PFSK-1 (cell line): Measurements from ENCODE around the gene RPS15.

ENCODE experiments used
- FOXP2 ChIP-seq: optimal IDR thresholded peaks from 2 replicates; pipeline ENCODE3; 2011; ENCODE audit warnings: borderline replicate concordance, control low read depth, inconsistent platforms; ENCODE audit not compliant: insufficient read depth; ENCODE audit errors: extremely low read length, extremely low read depth
- POLR2AphosphoS5 ChIP-seq: IDR thresholded peaks from 2 replicates; pipeline ENCODE4 v1.6.1; 2012; ENCODE audit warnings: low read depth, mild to moderate bottlenecking, control low read depth, low read length, moderate library complexity
- SIN3A ChIP-seq: IDR thresholded peaks from 2 replicates; pipeline ENCODE4 v1.6.1; 2012; ENCODE audit warnings: mild to moderate bottlenecking, low read length, moderate library complexity, borderline replicate concordance; ENCODE audit not compliant: insufficient read depth
- TAF1 ChIP-seq: IDR thresholded peaks from 2 replicates; pipeline ENCODE4 v1.6.1; 2012; ENCODE audit warnings: low read length, control low read depth, borderline replicate concordance; ENCODE audit not compliant: insufficient read depth
- TF ChIP-seq, protein P1 (sequence below), 2 experiments: IDR thresholded peaks; 2 replicates each; pipeline versions ENCODE4 v1.6.1 to v1.8.0; 2011 to 2012; ENCODE audit warnings: low read depth in 2 of 2, low read length in 2 of 2, control low read depth in 1 of 2, inconsistent platforms in 1 of 2, mild to moderate bottlenecking in 1 of 2, moderate library complexity in 1 of 2; ENCODE audit not compliant: insufficient read depth in 1 of 2

DNA sequence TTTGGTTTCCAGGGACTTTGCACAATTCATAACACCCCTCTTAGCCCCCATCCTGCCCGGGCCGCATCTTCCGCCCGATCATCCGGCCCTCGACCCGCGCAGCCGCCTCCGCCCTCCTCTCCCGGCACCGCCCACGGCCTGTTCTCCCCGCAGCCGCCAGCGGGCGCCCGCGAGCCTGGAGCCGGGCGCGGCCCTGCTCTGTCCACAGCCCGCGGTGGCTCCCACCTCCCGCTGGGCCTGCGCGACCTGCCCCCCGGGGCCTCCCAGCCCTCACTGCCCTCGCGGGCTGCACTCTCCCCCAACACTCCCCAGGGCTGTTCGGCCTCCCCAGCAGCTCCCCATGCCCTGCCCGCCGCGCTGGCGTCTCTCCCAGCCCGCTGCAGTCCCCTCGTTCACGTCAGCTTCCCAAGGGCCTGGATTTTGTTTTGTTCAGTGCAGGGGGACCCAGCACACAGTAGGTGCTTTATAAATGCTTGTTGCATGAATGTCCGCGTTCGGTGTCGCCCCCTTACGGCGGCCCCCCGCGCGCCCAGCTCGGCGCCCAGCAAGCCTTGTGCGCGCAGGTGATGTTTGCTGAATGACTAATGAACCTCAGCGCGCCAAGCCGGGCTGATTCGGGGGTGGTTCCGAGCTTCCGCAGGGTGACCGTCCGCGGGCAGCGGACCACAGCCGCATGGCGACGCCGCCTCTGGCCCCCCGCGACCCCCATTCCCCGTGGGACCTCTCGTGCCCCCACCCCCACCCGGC lies 7.2 kb downstream of the RPS15 start:
- TF ChIP-seq, protein P1, sequence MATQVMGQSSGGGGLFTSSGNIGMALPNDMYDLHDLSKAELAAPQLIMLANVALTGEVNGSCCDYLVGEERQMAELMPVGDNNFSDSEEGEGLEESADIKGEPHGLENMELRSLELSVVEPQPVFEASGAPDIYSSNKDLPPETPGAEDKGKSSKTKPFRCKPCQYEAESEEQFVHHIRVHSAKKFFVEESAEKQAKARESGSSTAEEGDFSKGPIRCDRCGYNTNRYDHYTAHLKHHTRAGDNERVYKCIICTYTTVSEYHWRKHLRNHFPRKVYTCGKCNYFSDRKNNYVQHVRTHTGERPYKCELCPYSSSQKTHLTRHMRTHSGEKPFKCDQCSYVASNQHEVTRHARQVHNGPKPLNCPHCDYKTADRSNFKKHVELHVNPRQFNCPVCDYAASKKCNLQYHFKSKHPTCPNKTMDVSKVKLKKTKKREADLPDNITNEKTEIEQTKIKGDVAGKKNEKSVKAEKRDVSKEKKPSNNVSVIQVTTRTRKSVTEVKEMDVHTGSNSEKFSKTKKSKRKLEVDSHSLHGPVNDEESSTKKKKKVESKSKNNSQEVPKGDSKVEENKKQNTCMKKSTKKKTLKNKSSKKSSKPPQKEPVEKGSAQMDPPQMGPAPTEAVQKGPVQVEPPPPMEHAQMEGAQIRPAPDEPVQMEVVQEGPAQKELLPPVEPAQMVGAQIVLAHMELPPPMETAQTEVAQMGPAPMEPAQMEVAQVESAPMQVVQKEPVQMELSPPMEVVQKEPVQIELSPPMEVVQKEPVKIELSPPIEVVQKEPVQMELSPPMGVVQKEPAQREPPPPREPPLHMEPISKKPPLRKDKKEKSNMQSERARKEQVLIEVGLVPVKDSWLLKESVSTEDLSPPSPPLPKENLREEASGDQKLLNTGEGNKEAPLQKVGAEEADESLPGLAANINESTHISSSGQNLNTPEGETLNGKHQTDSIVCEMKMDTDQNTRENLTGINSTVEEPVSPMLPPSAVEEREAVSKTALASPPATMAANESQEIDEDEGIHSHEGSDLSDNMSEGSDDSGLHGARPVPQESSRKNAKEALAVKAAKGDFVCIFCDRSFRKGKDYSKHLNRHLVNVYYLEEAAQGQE (IDR thresholded peaks at IDR 0.05; ENCODE audit: insufficient read depth in 1 of 2, low read depth in 2 of 2, low read length in 2 of 2): peak; percentile 53 to 72; a peak in 2 of 4 replicates
- TF ChIP-seq POLR2AphosphoS5 (no peak), TAF1 (no peak), SIN3A (no peak), FOXP2 (peak; percentile 80)
